NB4 (cell line): ENCODE measurements around the gene CD200R1L.

Experiments
- CTCF ChIP-seq: IDR thresholded peaks from one replicate; pipeline ENCODE4 v1.5.1; 2012; ENCODE audit warnings: low read depth, low read length
- POLR2A ChIP-seq: IDR thresholded peaks from 2 replicates; pipeline ENCODE4 v1.6.1; 2011; ENCODE audit warnings: mild to moderate bottlenecking; ENCODE audit not compliant: insufficient read length; ENCODE audit errors: extremely low read depth

GRCh38 chr3:112881891-112882290, 35.2 kb upstream of the CD200R1L start:
- TF ChIP-seq POLR2A: no peak
- TF ChIP-seq CTCF: no peak
